Fibroblast of lung (primary cell): ENCODE data around the gene SEL1L2.

Experiments used
- EZH2 ChIP-seq: IDR thresholded peaks from 2 replicates; pipeline ENCODE4 v1.5.1; 2012; ENCODE audit warnings: low read length, control low read depth, mild to moderate bottlenecking; ENCODE audit errors: missing control alignments
- TF ChIP-seq, protein P1 (sequence below), 2 donors: IDR thresholded peaks in 1 of 2; conservative IDR thresholded peaks in 1 of 2; 1 replicate in 1 of 2; 2 replicates in 1 of 2; pipeline ENCODE4 v1.5.1; 2011 to 2012; ENCODE audit warnings: low read length in 2 of 2, control low read depth in 1 of 2, inconsistent platforms in 1 of 2, low read depth in 1 of 2, mild to moderate bottlenecking in 1 of 2

DNA sequence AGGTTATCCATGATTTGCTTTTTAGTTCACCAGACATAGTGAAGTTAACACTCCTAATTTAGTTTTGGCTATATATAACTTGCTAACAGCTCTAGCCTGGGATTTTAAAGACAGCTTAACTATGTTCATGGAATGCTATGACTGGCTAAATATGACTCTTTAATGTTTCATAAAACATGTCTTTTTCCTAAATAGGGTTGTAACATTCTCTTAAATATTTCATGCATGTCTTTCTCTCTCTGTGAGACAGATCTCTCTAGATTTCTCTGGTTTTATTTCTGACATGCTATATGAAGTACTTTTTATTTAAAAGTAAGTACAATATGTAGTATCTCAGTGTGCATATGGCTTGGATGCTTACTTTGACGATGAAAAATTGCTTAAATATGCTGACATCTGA is 40.6 kb upstream of the SEL1L2 start:
- TF ChIP-seq, protein P1, sequence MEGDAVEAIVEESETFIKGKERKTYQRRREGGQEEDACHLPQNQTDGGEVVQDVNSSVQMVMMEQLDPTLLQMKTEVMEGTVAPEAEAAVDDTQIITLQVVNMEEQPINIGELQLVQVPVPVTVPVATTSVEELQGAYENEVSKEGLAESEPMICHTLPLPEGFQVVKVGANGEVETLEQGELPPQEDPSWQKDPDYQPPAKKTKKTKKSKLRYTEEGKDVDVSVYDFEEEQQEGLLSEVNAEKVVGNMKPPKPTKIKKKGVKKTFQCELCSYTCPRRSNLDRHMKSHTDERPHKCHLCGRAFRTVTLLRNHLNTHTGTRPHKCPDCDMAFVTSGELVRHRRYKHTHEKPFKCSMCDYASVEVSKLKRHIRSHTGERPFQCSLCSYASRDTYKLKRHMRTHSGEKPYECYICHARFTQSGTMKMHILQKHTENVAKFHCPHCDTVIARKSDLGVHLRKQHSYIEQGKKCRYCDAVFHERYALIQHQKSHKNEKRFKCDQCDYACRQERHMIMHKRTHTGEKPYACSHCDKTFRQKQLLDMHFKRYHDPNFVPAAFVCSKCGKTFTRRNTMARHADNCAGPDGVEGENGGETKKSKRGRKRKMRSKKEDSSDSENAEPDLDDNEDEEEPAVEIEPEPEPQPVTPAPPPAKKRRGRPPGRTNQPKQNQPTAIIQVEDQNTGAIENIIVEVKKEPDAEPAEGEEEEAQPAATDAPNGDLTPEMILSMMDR (conservative IDR thresholded peaks at IDR 0.05 in 1 of 2, IDR thresholded peaks at IDR 0.05 in 1 of 2; ENCODE audit: low read depth in 1 of 2, low read length in 2 of 2), result no peak
- no peak for TF ChIP-seq EZH2
